NCI-H524 (cell line): ENCODE data around the gene SELENOV.

Source experiments
- DNase-seq, 2 experiments: peaks; one replicate each; lab custom pipeline; 2025; lab: John Stamatoyannopoulos, UW

SELENOV gene

GRCh38 chr19:39494661-39495060 is 20.3 kb upstream of the SELENOV start:
- no peak for DNase-seq

GRCh38 chr19:39496063-39496462 is 18.9 kb upstream of the SELENOV start:
- DNase-seq = no peak

GRCh38 chr19:39497701-39497995 is 17.3 kb upstream of the SELENOV start:
- DNase-seq = peak; percentile 97 to 98

GRCh38 chr19:39497996-39498797 is 16.7 kb upstream of the SELENOV start:
- DNase-seq = peak; percentile 80 to 82

- DNase-seq = peak; percentile 70 to 83
These were observed 15.9 kb upstream of the SELENOV start, which contains the start of gene DLL3 for GRCh38 chr19:39498798-39499642. DLL3 (plus strand) TSS chr19:39498947; CDS start chr19:39498975, 28 bp downstream.

GRCh38 chr19:39499932-39500331 is 15.0 kb upstream of the SELENOV start:
- no peak for DNase-seq

GRCh38 chr19:39500543-39500942 is 14.4 kb upstream of the SELENOV start:
- DNase-seq = no peak

- no peak for DNase-seq
These were observed 13.6 kb upstream of the SELENOV start for GRCh38 chr19:39501340-39501739.

- DNase-seq = no peak
These were observed 12.1 kb upstream of the SELENOV start for GRCh38 chr19:39502640-39503417.

- no peak for DNase-seq
These were observed 8.4 kb upstream of the SELENOV start for GRCh38 chr19:39506598-39506943.

GRCh38 chr19:39506944-39507714 is 7.8 kb upstream of the SELENOV start:
- DNase-seq = peak; percentile 44 to 81

GRCh38 chr19:39507715-39508364 is 7.1 kb upstream of the SELENOV start:
- no peak for DNase-seq

GRCh38 chr19:39508629-39509028 is 6.3 kb upstream of the SELENOV start:
- DNase-seq = no peak

- no peak for DNase-seq
These were observed 5.7 kb upstream of the SELENOV start for GRCh38 chr19:39509233-39509632.

GRCh38 chr19:39512988-39513387 is 2.0 kb upstream of the SELENOV start:
- no peak for DNase-seq

GRCh38 chr19:39515551-39516191 is 732 bp downstream of the SELENOV start:
- DNase-seq = no peak

- no peak for DNase-seq
These were observed 1.3 kb downstream of the SELENOV start for GRCh38 chr19:39516270-39516669.

- DNase-seq = no peak
These were observed 2.5 kb downstream of the SELENOV start for GRCh38 chr19:39517432-39517831.

GRCh38 chr19:39518458-39518857 is 3.5 kb downstream of the SELENOV start:
- DNase-seq = no peak

GRCh38 chr19:39518975-39519374 is 4.0 kb downstream of the SELENOV start:
- DNase-seq = no peak
